ENCODE data around the gene PTRH1.

The PTRH1 gene

DNA sequence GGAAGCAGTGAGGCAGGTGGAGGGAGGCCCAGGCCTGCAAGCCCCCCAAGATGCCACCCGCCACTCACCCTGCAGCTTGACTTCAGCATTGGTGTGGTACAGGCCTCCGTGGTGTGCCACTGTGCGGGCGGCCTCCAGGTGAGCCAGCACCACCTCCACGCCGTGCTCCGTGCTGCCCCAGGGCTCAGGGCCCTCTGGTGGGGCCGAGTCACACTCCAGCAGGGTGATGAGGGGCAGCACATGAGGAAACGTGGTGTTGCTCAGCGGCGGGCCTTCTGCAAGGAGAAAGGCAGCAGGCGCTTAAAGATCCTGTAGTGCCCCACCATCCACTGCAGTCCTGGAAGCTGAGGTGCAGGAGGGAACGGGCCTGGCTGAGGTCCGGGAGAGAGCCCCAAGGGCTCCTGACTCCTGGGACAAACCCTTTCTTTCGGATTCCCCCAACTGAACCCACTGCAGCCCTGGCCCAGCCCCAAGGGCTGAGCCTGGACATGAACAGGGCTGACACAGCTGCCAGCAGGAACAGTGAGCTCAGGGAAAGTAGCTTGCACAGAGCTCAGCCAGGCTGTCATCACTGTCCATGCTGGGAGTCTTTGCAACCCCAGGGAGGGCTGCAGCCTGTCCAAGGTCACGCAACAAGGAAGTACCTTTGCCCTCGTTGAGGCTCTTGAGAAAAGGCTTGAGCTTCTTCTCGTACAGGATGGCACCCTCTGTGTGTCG lies 24.3 kb upstream of the PTRH1 start:
- no peak for DNase-seq

DNA sequence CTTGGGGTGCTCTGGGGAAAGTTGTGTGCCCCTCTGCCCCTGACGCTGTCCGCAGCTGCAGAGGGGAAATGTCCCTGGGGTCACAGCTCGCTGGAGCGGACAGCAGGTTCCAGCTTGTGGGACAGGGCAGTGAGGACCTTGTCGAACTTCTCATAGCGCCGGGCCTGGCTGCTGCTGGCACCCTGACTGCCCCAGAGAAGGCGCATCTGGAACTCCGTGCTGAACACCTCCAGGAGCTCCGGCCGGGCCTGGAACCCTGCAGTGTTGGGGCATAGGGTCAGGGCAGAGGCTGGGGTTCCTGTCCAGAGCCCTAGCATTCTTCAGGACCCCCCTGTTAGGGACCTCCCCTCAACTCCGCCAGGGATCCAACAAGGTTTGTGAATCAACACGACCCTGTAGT lies 23.2 kb upstream of the PTRH1 start:
- DNase-seq: no peak

DNA sequence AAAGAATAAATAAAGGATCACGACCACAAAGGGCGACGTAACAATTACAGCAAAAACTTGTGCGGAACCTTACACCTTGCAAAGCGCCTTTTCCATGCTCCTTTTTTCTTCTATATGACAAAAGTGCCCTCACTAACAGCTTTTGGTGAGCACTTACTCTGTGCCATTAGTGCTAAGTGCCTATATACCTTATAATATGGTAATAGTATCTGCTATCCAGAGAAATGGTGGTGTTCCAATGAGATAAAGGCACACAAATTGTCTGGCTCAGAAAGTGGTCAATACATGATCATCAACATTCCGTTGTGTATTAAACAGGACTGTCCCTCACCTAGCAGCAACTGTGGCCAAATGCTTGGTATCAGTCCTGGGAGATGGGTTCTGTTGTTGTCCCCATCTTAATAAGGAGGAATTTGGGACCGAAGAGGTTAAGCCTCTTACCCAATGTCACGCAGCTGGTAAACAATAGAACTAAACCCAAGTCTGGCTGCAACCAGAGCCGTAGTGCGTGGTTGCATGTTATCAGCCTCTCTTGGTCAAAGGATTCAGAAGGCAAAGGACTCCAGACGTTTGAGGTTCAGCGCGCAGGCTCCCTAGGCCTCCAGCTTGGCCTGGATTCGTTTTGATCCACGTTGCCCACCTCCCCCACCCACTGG lies 20.2 kb upstream of the PTRH1 start:
- DNase-seq: no peak

DNA sequence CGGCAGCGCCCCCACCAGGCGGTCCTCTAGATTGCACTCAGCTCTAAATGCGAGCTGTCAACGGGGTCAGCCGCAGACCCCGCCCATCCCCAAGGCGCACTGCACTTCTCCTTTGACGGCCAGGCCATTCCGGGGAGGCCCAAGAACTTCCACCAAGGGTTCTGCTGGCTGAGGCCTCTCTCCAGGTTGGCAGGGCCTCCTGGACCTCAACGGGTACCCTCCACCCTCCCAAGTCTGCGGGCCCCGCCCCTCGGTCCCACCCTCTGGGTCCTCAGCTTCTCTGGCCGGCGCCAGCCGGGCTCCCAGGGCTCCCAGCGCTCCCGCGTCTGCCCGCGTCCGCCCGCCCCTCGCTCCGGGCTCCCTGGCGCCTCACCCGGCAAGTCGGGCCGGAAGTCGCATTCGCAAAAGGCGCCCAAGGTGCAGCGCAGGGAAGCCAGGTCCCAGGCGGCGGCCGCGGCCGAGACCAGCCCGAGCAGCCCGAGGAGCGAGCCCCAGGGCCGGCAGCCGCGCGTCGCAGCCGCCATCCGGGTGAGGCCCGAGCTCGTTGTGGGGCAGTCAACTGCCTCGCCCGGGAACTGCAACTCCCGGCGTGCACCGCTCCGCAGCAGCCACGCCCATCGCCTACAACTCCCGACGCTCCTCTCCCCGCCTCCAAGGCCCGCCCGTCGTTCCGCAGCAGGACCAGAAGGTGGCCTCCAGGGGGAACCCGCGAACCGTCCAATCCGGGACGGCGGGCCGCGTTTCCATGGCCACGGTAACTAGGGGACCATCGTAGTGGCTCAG lies 19.5 kb upstream of the PTRH1 start, which contains the start of gene TOR2A:
TOR2A (minus strand) TSS at position 548 of the 783 bp plus-strand sequence; CDS start at position 524, 24 bp downstream.
- DNase-seq: peak; percentile 96

DNA sequence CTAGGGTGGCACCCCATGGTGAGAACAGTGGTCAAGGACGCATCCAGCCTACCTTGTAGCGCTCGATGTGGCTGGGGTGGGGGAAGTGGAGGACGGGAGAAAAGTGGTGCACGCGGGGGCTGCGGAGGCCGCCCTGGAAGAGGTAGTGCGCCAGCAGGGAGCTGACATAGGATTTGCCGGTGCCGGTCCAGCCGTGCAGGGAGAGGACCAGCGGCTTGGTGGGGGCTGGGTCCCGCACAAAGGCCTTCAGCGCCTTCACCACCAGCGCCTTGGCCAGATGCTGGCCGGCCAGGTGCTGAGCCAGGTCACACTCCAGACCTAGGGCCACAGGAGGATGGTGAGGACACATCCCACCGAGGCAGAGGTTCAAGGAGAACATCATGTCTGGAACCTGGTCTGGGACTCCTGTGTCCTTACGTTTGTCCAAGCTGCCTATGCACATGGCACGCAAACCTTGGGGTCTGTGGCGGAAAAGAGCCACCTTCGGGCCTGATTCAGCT lies 18.8 kb upstream of the PTRH1 start:
- DNase-seq: no peak

DNA sequence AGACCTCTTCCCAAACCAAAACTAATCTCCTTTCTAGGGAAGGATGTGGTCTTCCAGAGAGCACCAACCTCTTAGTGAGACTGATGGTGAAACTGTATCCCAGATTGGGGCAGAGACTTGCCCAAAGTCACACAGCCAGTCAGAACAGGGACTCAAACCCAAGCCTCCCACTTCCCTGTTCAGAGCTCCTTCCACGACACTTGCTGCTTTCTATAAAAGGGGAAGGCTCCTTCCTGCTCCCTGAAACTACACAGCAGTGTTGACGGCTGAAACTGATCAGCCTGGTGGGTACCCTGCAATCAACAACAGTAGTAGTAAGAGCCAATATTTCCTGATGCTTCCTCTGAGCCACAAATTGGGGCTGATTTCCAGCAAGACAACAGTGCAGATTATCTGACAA lies 18.2 kb upstream of the PTRH1 start:
- DNase-seq: no peak

DNA sequence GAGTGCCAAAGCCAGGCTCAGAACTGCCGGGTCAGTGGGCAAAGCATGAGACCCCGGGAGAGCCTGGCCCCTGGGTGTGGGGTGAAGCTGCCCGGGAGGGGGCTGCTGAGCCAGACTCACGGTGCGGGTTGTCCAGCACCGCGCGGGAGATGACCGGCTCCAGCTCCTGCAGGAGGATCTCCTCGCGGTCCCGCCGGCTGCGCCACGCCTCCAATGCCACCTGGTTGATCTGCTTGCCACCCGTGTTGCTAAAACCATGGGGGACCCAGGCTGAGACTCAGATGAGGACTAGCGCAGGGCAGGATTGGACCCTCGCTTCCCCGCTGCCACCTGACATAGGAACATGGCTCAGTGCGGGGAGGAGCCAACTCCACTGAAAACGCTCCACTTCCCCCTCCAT lies 17.0 kb upstream of the PTRH1 start:
- DNase-seq: no peak

DNA sequence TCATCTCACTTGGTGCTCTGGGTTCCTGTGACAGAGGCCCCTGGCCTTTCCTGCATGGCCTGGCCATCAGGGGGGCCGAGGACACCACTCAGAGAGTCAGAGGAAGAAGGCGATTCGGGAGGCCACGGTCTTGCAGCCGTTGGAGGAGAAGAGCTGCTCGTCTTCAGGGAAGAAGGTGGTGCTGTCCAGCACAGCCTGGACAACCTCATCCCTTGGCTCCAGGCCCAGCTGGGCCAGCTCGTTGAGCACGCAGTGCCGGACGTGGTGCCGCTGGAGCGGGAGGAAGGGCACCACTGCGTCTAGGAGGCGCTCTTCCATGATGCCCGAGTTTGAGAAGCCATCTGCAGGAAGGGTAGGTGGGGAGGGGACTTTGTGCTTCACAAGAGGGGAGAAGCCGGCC lies 16.5 kb upstream of the PTRH1 start:
- no peak for DNase-seq

DNA sequence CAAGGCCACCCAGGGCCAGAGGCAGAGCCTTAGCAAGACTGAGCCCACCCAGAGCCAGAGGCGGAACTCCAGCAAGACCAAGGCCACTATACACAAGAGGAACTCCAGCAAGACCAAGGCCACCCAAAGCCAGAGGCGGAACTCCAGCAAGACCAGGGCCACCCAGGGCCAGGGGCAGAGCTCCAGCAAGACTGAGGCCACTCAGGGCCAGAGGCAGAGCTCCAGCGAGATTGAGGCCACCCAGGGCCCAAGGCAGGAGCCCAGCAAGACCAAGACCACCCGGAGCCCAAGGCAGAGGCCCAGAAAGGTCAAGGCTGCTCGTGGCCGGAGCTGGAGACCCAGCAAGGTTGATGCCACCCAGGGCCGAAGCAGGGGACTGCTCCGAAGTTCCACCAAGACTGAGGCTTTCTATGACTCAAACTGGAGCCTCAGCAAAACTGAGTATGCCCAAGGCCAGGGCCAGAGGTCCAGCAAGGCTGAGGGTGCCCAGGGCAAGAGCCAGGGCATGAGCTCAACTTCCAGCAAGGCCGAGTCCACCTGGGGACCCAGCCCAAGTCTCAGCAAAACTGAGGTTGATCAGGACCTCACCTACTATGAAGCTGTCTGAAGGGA lies 15.4 kb upstream of the PTRH1 start:
- DNase-seq: no peak

DNA sequence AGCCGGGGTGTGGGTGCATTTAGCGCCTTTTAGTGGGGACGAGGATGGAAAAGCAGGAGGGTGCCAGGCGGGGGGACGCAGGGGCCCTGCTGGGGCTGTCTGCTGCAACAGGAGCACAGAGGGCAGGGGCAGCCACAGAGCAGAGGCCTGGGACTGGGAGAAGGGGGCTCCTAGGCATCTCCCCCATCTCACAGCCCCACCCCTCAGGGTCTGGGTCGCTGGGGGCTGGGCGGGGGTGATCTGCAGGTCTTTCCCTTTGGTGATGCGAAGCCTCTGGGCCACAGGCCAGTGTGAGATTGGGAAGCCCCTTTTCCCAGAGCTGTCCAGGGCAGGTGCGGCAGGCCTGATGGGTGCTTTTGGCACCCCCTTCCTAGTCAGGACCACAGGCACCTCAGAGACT lies 14.8 kb upstream of the PTRH1 start:
- no peak for DNase-seq

DNA sequence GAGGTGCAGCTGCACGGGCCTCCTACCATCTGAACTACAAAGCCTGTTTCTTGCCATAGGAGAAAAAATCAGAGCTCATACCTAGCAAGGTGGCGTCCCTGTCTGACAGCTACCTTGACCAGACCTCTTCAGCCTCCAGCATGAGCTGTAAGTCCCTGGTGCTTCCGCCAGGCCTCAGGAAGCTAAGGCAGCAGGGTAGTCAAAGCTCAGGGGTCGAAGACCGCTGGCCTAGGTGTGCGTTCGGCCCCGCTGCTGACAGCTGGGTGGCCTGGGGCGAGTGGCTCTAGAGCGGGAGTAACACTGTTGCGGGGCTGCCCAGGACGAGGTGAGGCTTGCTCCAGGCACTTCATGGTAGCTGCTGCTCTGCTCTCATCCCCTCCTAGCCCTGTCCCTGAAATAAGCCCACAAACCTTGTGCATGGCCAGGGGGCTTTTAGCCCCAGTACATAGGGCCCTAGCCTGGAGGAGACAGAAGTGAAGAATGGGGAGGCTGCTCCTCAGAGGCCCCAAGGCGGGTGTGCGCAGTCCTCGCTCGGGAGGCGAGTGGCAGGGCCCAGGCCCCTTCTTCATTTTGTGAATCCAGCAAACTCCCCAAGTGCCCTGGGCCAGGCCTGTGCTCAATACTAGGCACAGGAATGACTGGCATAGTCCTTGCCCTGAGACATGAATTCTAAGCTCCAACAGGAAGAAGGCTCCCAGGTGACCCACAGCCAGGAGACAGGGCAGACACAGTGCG lies 14.2 kb upstream of the PTRH1 start:
- no peak for DNase-seq

DNA sequence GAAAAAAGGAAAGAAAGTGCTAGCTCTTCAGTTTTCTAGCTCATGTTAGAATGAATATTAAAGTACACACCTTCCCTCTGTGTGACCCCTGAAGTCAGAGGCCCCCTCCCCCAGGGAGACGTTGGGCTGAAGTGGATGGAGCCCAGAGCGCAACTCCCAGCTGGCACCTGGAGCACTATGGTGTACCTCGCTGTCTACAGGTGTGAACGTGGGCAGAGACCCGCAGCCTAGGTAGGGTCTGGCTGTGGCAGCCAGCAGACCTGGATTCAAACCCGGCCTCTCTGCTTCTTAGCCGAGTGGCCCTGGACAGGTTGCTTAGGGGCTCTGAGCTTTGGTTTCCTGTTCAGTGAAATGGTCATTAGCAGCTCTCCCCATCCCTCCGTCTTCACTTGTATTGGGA lies 13.3 kb upstream of the PTRH1 start:
- DNase-seq: no peak

DNA sequence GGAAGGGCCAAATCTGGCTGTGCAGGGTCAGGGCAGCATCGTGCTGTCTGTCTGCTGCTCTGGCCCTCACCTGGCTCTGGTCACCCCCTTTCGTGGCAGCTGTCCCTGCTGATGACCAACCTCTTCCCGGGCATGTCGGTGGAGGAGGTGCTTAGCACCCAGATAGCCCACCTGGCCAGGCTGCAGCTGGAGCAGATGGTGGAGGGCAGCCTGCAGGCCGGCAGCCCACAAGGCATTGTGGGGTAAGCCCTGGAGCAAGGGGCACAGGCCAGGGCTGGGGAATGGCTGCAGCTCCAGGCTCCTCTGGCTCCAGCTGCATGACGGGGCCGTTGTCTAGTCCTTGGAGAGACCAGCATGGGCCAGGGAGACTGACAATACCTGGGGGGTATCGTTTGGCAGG lies 11.4 kb upstream of the PTRH1 start:
- DNase-seq: no peak

DNA sequence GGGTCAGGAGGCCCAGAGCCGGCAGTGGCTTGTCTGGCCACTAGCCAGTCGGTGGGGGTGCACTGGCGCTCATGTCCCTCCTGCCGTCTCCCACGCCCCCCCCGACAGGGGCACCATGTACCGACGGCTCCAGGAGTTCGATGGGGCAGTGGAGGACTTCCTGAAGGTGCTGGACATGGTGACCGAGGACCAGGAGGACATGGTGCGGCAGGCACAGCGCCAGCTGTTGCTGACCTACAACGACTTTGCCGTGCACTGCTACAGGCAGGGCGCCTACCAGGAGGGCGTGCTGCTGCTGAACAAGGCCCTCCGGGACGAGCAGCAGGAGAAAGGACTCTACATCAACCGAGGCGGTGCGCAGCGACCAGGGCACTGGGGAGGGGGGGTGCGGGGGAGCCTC lies 8.5 kb upstream of the PTRH1 start:
- DNase-seq: no peak

DNA sequence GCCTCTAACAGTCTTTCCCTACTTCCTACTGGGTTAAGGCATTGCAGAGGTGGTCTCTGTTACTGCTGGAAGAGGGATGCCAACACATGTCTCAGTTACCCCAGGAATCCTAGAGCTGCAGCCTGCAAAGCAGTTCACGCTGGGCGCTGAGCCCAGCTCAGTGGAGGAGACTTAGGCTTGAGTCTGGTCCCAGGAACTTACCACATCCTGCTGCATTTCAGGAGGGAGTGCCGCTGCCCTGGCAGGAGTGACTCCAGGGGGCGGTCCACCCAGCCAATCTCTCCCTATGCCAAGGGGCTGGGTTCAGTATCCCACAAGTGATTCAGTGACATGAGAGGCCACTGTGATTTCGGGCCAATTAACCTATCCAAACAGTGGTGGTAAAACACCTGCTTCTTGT lies 8.0 kb upstream of the PTRH1 start:
- DNase-seq: peak; percentile 77

DNA sequence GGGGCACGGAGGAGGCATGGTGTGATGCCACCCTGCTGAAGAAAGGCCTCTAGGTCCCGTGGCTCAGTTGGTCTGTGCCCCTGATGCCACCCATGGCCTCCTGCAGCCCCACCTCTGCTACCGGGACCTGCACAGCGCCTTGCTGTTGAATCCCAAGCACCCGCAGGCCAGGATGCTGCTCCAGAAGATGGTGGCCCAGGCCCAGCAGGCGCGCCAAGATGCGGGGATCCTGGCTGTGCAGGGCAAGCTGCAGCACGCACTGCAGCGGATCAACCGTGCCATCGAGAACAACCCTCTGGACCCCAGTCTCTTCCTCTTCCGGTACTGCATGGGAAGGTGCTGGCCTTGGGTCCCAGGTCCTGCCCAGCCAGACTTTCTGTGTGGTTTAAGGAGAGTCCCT lies 7.5 kb upstream of the PTRH1 start:
- no peak for DNase-seq

DNA sequence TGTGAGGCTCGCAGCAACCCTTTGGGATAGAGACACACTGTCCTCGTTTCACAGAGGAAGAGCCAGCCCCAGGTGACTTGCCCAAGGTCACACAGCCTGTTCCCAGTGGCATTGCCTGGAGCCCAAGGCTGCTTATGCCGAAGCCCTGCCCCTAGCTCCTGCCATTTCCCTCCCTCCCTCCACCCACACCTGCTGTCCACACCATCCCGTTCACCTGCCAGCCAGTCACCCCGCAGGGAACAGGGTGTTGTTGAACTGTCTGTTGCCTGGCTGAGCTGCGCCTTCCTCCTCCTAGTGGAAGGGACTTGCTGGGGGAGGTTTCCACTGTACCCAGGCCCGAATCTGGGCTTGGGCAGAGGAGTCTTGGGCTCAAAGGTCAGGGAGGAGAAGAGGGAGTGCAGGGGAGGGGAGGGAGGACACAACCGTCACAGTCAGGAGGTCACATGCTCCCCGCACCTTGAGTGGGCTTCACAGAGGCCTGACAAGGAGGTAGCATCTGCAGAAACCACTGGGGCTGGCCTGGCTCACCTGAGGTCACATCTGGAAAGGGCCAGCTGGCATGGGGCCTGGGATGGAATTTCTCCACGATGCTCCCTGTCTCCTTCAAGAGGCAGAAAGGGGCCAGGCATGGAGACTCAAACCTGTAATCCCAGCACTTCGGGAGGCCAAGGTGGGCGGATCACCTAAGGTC lies 6.7 kb upstream of the PTRH1 start:
- DNase-seq: no peak

DNA sequence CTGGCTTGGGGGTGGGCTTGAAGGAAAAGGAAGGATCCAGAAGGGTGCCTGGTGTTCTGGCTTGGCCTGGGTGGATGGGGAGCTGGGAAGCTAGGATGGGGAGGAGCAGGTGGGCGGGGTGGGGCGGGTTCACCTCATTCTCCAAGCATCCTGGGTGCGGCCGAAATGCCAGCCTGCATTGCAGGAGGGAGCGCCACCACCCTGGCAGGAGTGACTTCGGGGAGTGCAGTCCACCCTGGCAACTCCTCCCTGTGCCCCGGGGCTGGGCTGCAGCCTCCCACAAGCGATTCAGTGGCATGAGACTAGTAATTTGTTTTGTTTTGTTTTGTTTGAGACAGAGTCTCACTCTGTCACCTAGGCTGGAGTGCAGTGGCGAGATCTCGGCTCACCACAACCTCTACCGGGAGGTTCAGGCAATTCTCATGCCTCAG lies 5.9 kb upstream of the PTRH1 start:
- no peak for DNase-seq

DNA sequence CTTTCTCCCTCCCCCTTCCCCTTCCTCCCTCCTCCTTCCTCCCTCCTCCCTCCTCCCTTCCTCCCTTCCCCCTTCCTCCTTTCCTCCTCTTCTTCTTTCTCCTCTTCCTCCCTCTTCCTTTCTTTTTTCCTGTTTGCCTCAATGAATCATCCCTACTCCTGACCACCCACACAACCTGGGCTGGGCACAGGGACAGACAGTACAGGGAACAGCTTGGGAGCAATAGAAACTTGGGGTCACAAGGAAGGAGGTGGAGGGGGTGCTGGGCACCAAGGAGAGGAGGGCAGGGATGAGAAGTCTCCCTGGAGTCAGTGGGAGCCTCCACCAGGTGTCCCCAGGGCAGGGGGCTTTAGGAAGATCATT lies 5.4 kb upstream of the PTRH1 start:
- no peak for DNase-seq

DNA sequence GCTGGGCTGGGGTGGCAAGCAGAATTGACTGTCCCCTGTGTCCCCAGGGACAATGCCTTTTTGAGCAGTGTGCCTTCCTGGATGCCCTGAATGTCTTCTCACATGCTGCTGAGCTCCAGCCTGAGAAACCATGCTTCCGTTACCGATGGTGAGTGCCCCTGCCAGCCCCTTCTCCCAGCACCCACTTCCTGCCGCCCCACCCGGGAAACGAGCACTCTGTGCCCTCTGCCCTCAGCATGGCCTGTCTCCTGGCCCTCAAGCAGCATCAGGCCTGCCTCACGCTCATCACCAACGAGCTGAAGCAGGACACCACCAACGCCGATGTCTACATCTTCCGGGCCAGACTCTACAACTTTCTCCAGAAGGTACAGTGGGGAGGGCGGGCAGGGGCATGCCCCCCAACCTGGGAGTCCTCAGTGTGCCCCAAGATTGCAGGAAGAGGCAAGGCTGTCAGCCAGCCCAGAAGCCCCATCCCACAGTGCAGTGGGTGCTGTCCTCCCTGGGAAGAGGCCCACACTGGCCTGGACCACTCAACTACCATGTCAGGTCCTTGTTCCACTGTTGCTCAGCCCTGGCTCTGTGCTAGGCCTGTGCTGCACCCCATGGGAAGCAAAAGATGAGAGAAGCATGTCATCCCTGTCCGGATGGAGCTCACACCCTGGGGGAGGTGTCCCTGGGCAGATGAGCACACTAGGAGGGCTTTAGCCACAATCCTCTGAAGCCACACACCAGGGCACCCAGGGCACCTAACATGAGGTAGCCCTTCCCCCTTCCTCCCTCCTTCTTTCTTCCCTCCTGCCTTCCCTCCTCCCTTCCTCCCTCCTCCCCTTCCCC lies 4.8 kb upstream of the PTRH1 start:
- DNase-seq: no peak

DNA sequence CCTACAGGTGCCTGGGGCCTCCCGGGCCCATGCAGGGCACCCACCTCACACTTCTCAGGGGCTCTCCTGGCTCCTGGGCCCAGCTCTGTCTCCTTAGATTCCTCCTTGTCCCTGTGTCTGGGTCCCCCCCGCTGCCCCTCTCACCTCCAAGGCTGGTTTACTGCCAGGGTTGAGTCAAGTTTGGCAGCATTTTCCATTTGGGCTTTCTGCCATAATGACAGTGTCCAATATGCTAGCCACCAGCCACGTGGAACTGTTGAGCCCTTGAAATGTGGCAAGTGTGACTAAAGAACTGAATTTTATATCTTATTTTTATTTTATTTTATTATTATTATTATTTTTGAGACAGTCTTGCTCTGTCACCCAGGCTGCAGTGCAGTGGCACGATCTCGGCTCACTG lies 2.3 kb upstream of the PTRH1 start:
- DNase-seq: no peak

Measured in EL (cell line).